B cell (primary cell): Measurements from ENCODE around the gene LRR1. TPM values are rescaled to one million over a fixed set of nuclear protein-coding genes. Genes with fewer than 3 reads are reported as not detected.

Source experiments
- ATAC-seq: fragments of 200-7000 bp; cut with Tn5 transposase; one replicate; pipeline ENCODE4 v1.10.0; 2021; ENCODE audit warnings: low read depth, mild to moderate bottlenecking, moderate number of reproducible peaks, moderate library complexity
- CTCF ChIA-PET: fragments of 350-600 bp; sonication (Branson Sonifier 250); formaldehyde crosslinking; loops from one replicate; lab custom pipeline; 2021; ENCODE audit warnings: antibody characterized with exemption, inconsistent platforms; lab: Charles Lee
- POLR2A ChIA-PET: fragments of 350-600 bp; sonication (Branson Sonifier 250); formaldehyde crosslinking; loops from one replicate; lab custom pipeline; 2021; ENCODE audit warnings: antibody characterized with exemption; lab: Charles Lee
- DNase-seq: peaks from one replicate; pipeline ENCODE4 v3.0.0; 2013
- H2AFZ ChIP-seq: 2 replicates; pipeline ENCODE4 v1.6.1; 2012; ENCODE audit warnings: mild to moderate bottlenecking, low read depth, low read length; ENCODE audit not compliant: insufficient read depth, poor library complexity, severe bottlenecking
- H3K27ac ChIP-seq, 2 donors: 1 replicate in 1 of 2; 2 replicates in 1 of 2; pipeline ENCODE4 v1.5.1; 2012 to 2013; ENCODE audit warnings: low read length in 2 of 2, mild to moderate bottlenecking in 2 of 2, moderate library complexity in 1 of 2
- H3K27me3 ChIP-seq, 4 experiments: fragments of 200-600 bp in 1 of 4; sonication (generic) in 1 of 4; replicated peaks in 1 of 4; 1 replicate in 2 of 4; 2 replicates in 2 of 4; pipeline versions ENCODE4 v1.6.1 to v1.7.0; 2013 to 2016; ENCODE audit warnings: low read length in 3 of 4, mild to moderate bottlenecking in 2 of 4, mixed read lengths in 1 of 4, moderate library complexity in 1 of 4; ENCODE audit not compliant: insufficient read depth in 4 of 4, control insufficient read depth in 3 of 4; ENCODE audit errors: control extremely low read depth in 1 of 4
- H3K36me3 ChIP-seq, 2 experiments: replicated peaks in 1 of 2; 1 replicate in 1 of 2; 2 replicates in 1 of 2; pipeline versions ENCODE4 v1.6.1 to v1.7.1; 2013; ENCODE audit warnings: low read length in 1 of 2; ENCODE audit not compliant: insufficient read depth in 2 of 2, control insufficient read depth in 1 of 2; ENCODE audit errors: control extremely low read depth in 1 of 2, extremely low read depth in 1 of 2
- H3K4me1 ChIP-seq, 2 donors: fragments of 200-600 bp in 1 of 2; sonication (generic) in 1 of 2; 1 replicate in 1 of 2; 2 replicates in 1 of 2; pipeline versions ENCODE4 v1.5.1 to v1.6.1; 2013 to 2017; ENCODE audit warnings: low read length in 2 of 2; ENCODE audit not compliant: control insufficient read depth in 2 of 2, insufficient read depth in 2 of 2
- H3K4me2 ChIP-seq: replicated peaks from 2 replicates; pipeline ENCODE3; 2012; ENCODE audit warnings: mild to moderate bottlenecking, low read depth, low read length; ENCODE audit not compliant: poor library complexity, severe bottlenecking
- H3K4me3 ChIP-seq, 5 experiments: fragments of 200-600 bp in 1 of 5; sonication (generic) in 1 of 5; 1 replicate in 3 of 5; 2 replicates in 2 of 5; pipeline versions ENCODE4 v1.5.1 to v1.7.0; 2011 to 2016; ENCODE audit warnings: low read length in 4 of 5, mild to moderate bottlenecking in 4 of 5, low read depth in 2 of 5, control low read depth in 1 of 5, moderate library complexity in 1 of 5; ENCODE audit not compliant: insufficient read depth in 1 of 5; ENCODE audit errors: control extremely low read depth in 1 of 5, extremely low read depth in 1 of 5
- H3K79me2 ChIP-seq: fragments of 200-600 bp; sonication (generic); one replicate; pipeline ENCODE4 v1.6.0; 2016; ENCODE audit warnings: low read length; ENCODE audit not compliant: control insufficient read depth, insufficient read depth
- H3K9ac ChIP-seq: fragments of 200-600 bp; sonication (generic); 2 replicates; pipeline ENCODE4 v1.6.1; 2017; ENCODE audit warnings: mild to moderate bottlenecking, low read length, moderate library complexity
- H3K9me3 ChIP-seq, 3 donors: one replicate each; pipeline versions ENCODE4 v1.6.1 to v1.7.1; 2013; ENCODE audit warnings: low read length in 2 of 3; ENCODE audit not compliant: control insufficient read depth in 2 of 3, insufficient read depth in 1 of 3; ENCODE audit errors: control extremely low read depth in 1 of 3
- H4K20me1 ChIP-seq: 2 replicates; pipeline ENCODE4 v1.6.0; 2012; ENCODE audit warnings: mild to moderate bottlenecking, low read length; ENCODE audit not compliant: insufficient read depth, control insufficient read depth, poor library complexity, severe bottlenecking
- H3K27ac Mint-ChIP-seq: one replicate; pipeline ENCODE4 v1.8.0; 2021; ENCODE audit warnings: mixed read lengths
- H3K27me3 Mint-ChIP-seq: one replicate; pipeline ENCODE4 v1.8.0; 2021; ENCODE audit warnings: mixed read lengths
- H3K4me1 Mint-ChIP-seq: one replicate; pipeline ENCODE4 v1.8.0; 2021; ENCODE audit warnings: mixed read lengths
- H3K4me3 Mint-ChIP-seq: one replicate; pipeline ENCODE4 v1.8.0; 2021; ENCODE audit warnings: mixed read lengths
- H3K9me3 Mint-ChIP-seq: one replicate; pipeline ENCODE4 v1.8.0; 2022; ENCODE audit warnings: mixed read lengths; ENCODE audit not compliant: insufficient read depth
- EZH2 ChIP-seq: IDR thresholded peaks from 2 replicates; pipeline ENCODE4 v1.6.1; 2012; ENCODE audit warnings: borderline replicate concordance, low read depth, mild to moderate bottlenecking, moderate library complexity, low read length; ENCODE audit not compliant: insufficient read depth, poor library complexity, severe bottlenecking
- WGBS: methylation state at CpG from one replicate; pipeline ENCODE4 v1.1.5; 2013; ENCODE audit warnings: missing lambda C conversion rate; ENCODE audit not compliant: insufficient coverage; 5-methylcytosine and 5-hydroxymethylcytosine counted together
- intact Hi-C: fragments of 100-400 bp; cut with micrococcal nuclease; formaldehyde crosslinking; loops from one replicate; pipeline ENCODE4 v1.10.0; 2022
- polyA plus RNA-seq: library from polyadenylated mRNA; depleted of rRNA; stranded (reverse); fragments of >200 nt; gene quantifications from 2 replicates; pipeline ENCODE4 v1.2.3, GENCODE V29; 2012
- small RNA-seq: library from RNA; depleted of rRNA; stranded (forward); fragments of <200 nt; gene quantifications from one replicate; pipeline ENCODE3, GENCODE V24; 2012; ENCODE audit warnings: low replicate concordance, low read depth; ENCODE audit not compliant: insufficient read length
- total RNA-seq, 2 donors: library from RNA; stranded (reverse); fragments of 120-200 nt in 1 of 2; gene quantifications; 1 replicate in 1 of 2; 2 replicates in 1 of 2; pipeline versions ENCODE4 v1.2.3 to v1.2.4, GENCODE V29; 2013 to 2022
- TF ChIP-seq, protein P1 (sequence below): fragments of 200-600 bp; IDR thresholded peaks from one replicate; pipeline ENCODE4 v1.8.0; 2022; ENCODE audit warnings: antibody characterized with exemption, mild to moderate bottlenecking

The LRR1 gene
- total and polyA plus RNA-seq, 2 donors (not counting 1 experiment from before 2014, with no cell fraction given), result 3.5 to 10.3 TPM

DNA sequence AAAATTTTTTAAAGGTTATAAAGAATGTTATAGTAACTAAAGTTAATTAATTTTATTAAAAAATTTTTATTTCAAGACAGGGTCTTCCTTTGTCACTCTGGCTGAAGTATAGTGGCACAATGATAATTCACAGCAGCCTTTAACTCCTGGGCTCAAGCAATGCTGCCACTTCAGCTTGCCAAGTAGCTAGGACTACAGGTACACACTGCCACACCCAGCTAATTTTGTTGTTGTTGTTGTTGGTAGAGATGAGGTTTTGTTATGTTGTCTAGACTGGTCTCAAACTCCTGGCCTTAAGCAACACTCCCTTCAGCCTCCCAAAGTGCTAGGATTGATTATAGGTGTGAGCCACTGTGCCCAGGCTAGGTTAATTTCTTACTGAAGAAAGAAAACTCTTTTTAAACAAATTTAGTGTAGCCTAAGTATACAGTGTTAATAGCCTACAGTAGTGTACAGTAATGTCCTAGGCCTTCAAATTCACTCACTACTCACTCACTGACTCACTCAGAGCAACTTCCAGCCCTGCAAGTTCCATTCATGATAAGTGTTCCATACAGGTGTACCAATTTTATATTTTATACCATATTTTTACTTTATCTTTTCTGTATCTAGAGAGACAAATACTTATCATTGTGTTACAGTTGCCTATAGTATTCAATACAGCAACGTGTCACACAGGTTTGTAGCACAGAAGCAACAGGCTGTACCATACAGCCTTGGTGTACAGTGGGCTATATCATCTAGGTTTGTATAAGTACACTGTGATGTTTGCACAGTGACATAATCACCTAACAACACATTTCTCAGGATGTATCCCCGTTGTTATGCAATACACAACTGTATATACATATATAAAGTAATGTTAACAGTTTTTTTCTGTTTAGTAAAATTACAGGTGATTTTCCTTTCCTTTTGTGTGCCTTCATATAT lies 61.1 kb downstream of the LRR1 start:
- ATAC-seq (no peak), DNase-seq (no peak)
- intact Hi-C loops, result no loop called here
- Mint-ChIP-seq H3K9me3 (no peaks in the 10 kb centered on the region), H3K4me1 (no peaks in the 10 kb centered on the region), H3K27me3 (no peaks in the 10 kb centered on the region), H3K4me3 (no peak overlapping the region), H3K27ac (no peak overlapping the region)
- Histone ChIP-seq H4K20me1 (no peaks in the 10 kb centered on the region), H2AFZ (no peak overlapping the region), H3K9ac (no peak overlapping the region), H3K4me1 (no peaks in the 10 kb centered on the region), H3K27me3 (no peaks in the 10 kb centered on the region), H3K9me3 (no peaks in the 10 kb centered on the region), H3K79me2 (no peaks in the 10 kb centered on the region), H3K4me3 (no peak overlapping the region), H3K27ac (no peak overlapping the region), H3K4me2 (no peak overlapping the region), H3K36me3 (no peaks in the 10 kb centered on the region)
- WGBS, result no CpG with 5 or more reads among the region's 2 CpGs
- CTCF ChIA-PET, result interaction anchor here (0.6 kb wide), 1 partner anchor 8 kb away, joined by 3 read pairs; no protein-coding TSS in a partner anchor
- no peak for TF ChIP-seq EZH2
- TF ChIP-seq, protein P1, sequence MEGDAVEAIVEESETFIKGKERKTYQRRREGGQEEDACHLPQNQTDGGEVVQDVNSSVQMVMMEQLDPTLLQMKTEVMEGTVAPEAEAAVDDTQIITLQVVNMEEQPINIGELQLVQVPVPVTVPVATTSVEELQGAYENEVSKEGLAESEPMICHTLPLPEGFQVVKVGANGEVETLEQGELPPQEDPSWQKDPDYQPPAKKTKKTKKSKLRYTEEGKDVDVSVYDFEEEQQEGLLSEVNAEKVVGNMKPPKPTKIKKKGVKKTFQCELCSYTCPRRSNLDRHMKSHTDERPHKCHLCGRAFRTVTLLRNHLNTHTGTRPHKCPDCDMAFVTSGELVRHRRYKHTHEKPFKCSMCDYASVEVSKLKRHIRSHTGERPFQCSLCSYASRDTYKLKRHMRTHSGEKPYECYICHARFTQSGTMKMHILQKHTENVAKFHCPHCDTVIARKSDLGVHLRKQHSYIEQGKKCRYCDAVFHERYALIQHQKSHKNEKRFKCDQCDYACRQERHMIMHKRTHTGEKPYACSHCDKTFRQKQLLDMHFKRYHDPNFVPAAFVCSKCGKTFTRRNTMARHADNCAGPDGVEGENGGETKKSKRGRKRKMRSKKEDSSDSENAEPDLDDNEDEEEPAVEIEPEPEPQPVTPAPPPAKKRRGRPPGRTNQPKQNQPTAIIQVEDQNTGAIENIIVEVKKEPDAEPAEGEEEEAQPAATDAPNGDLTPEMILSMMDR, result no peak
- POLR2A ChIA-PET, result no interaction called here

Small RNA genes within 50 kb of the gene (small RNA-seq; reads per million reads assigned to genes)
- gene AL139099.3, result not detected
- not detected for gene AL139099.4
- gene RF00019, result not detected
- gene RNA5SP384, result not detected

Other genes with a start within 250 kb of the LRR1 start
- gene RPS29, start 12.6 kb upstream of the LRR1 start, total RNA-seq, result 2,497 and 2,873 TPM in 2 replicates
- gene RPS29, start 12.6 kb upstream of the LRR1 start, polyA plus RNA-seq, result 14,358 and 29,966 TPM in 2 replicates
- 151 and 171 TPM in 2 replicates for gene RPL36AL, start 21.7 kb downstream of the LRR1 start, total RNA-seq
- 169 and 263 TPM in 2 replicates for gene RPL36AL, start 21.7 kb downstream of the LRR1 start, polyA plus RNA-seq
- 36.2 and 39.9 TPM in 2 replicates for gene MGAT2, start 21.9 kb downstream of the LRR1 start, total RNA-seq
- gene MGAT2, start 21.9 kb downstream of the LRR1 start, polyA plus RNA-seq, result 8.5 and 12.3 TPM in 2 replicates
- gene DNAAF2, start 36.3 kb downstream of the LRR1 start, total RNA-seq, result 7.7 and 8.5 TPM in 2 replicates
- gene DNAAF2, start 36.3 kb downstream of the LRR1 start, polyA plus RNA-seq, result 23.3 and 26.9 TPM in 2 replicates
- gene POLE2, start 89.3 kb downstream of the LRR1 start, total RNA-seq, result 2.2 and 2.6 TPM in 2 replicates
- gene POLE2, start 89.3 kb downstream of the LRR1 start, polyA plus RNA-seq, result 0.68 and 1.4 TPM in 2 replicates
- gene KLHDC1, start 94.2 kb downstream of the LRR1 start, total RNA-seq, result 11.7 and 13.7 TPM in 2 replicates
- gene KLHDC1, start 94.2 kb downstream of the LRR1 start, polyA plus RNA-seq, result 2.8 and 3.0 TPM in 2 replicates
- gene KLHDC2, start 169.2 kb downstream of the LRR1 start, total RNA-seq, result 60.5 and 65.3 TPM in 2 replicates
- gene KLHDC2, start 169.2 kb downstream of the LRR1 start, polyA plus RNA-seq, result 43.4 and 75.8 TPM in 2 replicates